GM12864 (cell line): ENCODE data around the gene SAP30.

Experiments
- DNase-seq: peaks from one replicate; pipeline ENCODE4 v3.0.0-alpha.2; 2011; ENCODE audit warnings: low read depth
- H3K4me3 ChIP-seq: 2 replicates; pipeline ENCODE4 v1.5.1; 2011; ENCODE audit warnings: mild to moderate bottlenecking, low read depth, low read length, control low read depth
- CTCF ChIP-seq: IDR thresholded peaks from 2 replicates; pipeline ENCODE4 v1.5.1; 2011; ENCODE audit warnings: low read depth, mild to moderate bottlenecking, moderate library complexity, low read length, control low read depth, inconsistent platforms; ENCODE audit errors: missing control alignments

The SAP30 gene

GRCh38 chr4:173367946-173368345 lies 2.8 kb upstream of the SAP30 start:
- H3K4me3 ChIP-seq = peak overlapping the region; percentile 58; the same call in 1 of the 2 replicates
- TF ChIP-seq CTCF = no peak
- no peak for DNase-seq

DNA sequence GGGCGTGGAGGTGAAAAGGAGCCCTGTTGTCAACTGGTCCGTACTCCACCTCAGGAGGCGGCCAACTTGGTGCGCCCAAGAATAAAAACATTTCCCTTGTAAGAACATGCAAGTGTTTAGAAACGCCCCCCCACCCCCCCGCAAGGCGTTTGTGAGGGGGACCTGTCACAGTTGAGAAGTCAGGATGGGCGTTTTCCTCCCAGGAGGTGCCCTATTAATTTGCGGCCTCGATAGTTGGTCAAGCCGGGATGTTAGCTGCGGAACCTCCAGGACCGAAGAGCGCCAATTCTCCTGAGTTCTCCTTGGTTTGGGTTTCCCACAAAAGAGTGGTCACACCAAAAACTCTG lies 651 bp upstream of the SAP30 start:
- peak overlapping the region; percentile 58 for H3K4me3 ChIP-seq
- no peak for DNase-seq
- TF ChIP-seq CTCF = no peak

DNA sequence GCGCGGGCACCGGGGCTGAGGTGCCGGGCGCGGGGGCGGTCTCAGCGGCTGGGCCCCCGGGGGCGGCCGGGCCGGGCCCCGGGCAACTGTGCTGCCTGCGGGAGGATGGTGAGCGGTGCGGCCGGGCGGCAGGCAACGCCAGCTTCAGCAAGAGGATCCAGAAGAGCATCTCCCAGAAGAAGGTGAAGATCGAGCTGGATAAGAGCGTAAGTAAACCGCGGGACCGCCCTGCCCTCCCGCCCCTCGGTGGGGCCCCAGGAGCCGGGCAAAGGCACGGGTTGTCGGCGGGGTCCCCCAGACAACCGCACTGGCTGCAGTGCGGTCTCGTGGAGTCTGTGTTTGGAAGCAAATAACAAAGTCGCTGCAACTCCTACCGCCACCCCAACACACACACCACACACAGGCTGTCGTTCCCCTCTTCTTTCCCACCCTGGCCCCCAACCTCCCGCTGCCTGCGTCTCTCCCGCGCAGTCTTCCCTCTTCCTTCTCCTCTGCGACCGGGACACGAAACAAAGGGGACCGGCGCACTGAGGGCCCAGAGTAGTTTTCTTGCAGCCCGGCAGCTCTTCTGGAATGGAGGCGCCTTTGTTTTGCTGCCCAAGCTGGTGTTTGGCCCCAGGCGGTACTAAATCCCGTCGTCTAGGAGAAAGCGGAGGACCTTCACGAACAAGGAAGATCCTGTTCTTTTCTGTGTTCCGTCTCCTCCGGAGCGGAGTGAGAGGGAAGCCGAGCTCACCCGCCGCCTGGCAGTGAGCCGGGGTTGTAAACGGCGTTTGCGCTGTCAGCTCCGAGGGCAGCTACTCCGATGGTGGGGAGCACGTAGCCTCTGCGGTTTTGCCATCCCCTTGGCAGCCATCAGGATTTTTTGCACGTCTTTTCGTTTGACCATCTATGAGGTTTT lies 788 bp downstream of the SAP30 start:
- peak overlapping the region; percentile 58 for H3K4me3 ChIP-seq
- no peak for TF ChIP-seq CTCF
- no peak for DNase-seq

GRCh38 chr4:173374588-173374987 lies 3.8 kb downstream of the SAP30 start:
- no peak for DNase-seq
- TF ChIP-seq CTCF = no peak
- no peak overlapping the region for H3K4me3 ChIP-seq

DNA sequence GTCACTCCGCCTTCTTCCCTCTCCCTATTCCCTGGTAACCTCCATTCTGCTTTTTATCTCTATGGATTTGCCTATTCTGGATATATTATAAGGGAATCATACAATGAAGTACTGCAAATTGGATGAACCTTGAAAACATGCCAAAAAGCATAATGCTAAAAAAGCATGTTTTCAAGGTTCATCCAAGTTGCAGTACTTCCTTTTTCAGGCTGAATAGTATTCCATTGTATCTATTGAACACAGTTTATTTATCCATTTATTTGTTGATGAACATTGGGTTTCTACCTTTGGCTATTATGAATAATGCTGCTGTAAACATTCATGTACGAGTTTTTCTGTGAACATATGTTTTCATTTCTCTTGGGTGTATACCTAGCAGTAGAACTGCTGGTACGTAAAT lies 9.2 kb downstream of the SAP30 start:
- H3K4me3 ChIP-seq = no peak overlapping the region
- no peak for DNase-seq
- TF ChIP-seq CTCF = no peak

DNA sequence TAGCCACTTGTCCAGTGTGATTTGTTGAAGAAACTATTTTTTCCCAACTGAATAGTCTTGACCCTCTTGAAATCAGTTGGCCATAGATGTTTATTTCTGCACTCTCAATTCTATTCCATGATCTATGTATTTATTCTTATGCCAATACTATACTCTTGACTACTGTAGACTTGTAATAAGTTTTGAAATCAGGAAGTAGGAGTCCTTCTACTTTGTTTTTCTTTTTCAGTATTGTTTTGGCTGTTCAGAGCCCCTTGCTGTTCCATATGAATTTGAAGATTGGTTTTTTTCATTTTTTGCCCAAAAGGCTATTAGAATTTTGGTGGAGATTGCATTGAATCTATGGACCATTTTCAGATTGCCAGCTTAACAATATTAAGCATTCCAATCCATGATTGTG lies 10.2 kb downstream of the SAP30 start:
- TF ChIP-seq CTCF = no peak
- no peak for DNase-seq
- H3K4me3 ChIP-seq = no peak overlapping the region

DNA sequence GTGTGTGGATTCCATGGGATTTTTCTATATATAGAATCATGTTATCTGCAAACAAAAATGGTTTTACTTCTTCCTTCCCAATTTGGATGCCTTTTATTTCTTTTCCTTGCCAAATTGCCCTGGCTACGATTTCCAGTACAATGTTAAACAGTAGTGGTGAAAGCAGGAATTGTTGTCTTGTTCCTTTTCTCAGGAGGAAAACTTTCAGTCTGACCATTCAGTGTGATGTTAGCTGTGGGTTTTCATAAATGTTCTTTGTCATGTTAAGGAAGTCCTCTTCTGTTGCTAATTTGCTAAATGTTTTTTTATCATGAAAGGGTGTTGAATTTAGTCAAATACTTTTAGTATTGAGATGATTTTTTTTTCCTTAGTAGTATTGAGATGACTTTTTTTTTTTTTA lies 10.9 kb downstream of the SAP30 start:
- TF ChIP-seq CTCF = no peak
- no peak for DNase-seq
- no peak overlapping the region for H3K4me3 ChIP-seq
